Brain microvascular endothelial cell (primary cell): ENCODE measurements around the gene GRIPAP1.

Experiments used
- DNase-seq: peaks from one replicate; pipeline ENCODE4 v3.0.0-alpha.2; 2020
- H3K27ac ChIP-seq: fragments of 250-450 bp; sonication (Bioruptor Pico); 2 replicates; pipeline ENCODE4 v1.5.1; 2020; ENCODE audit warnings: mild to moderate bottlenecking, moderate library complexity
- H3K27me3 ChIP-seq: fragments of 250-450 bp; sonication (Bioruptor Pico); replicated peaks from 2 replicates; pipeline ENCODE4 v1.5.1; 2020; ENCODE audit warnings: mild to moderate bottlenecking
- H3K36me3 ChIP-seq: fragments of 250-450 bp; sonication (Bioruptor Pico); replicated peaks from 2 replicates; pipeline ENCODE4 v1.5.1; 2020; ENCODE audit warnings: mild to moderate bottlenecking
- H3K4me3 ChIP-seq: 2 replicates; pipeline ENCODE4 v1.5.1; 2011; ENCODE audit warnings: low read depth, mild to moderate bottlenecking, control low read depth, low read length, moderate library complexity
- CTCF ChIP-seq: IDR thresholded peaks from 2 replicates; pipeline ENCODE4 v1.5.1; 2011; ENCODE audit warnings: low read depth, mild to moderate bottlenecking, moderate library complexity, low read length, control low read depth, inconsistent platforms; ENCODE audit errors: missing control alignments
- in situ Hi-C: cut with HindIII; loops from 2 replicates; pipeline ENCODE4 v1.10.0; 2017; ENCODE audit warnings: low sequenced_read_pairs, low pct_ligation_motif_present

Gene GRIPAP1

GRCh38 chrX:49041744-49042580, 39.9 kb upstream of the GRIPAP1 start:
- in situ Hi-C loops, result no loop called here
- peak overlapping the region; percentile 70 for H3K4me3 ChIP-seq
- peak; percentile 39 for DNase-seq
- peaks cover 22% of the 10 kb centered on the region for H3K36me3 ChIP-seq
- TF ChIP-seq CTCF, result no peak
- peak overlapping the region; percentile 95 for H3K27ac ChIP-seq
- no peaks in the 10 kb centered on the region for H3K27me3 ChIP-seq

DNA sequence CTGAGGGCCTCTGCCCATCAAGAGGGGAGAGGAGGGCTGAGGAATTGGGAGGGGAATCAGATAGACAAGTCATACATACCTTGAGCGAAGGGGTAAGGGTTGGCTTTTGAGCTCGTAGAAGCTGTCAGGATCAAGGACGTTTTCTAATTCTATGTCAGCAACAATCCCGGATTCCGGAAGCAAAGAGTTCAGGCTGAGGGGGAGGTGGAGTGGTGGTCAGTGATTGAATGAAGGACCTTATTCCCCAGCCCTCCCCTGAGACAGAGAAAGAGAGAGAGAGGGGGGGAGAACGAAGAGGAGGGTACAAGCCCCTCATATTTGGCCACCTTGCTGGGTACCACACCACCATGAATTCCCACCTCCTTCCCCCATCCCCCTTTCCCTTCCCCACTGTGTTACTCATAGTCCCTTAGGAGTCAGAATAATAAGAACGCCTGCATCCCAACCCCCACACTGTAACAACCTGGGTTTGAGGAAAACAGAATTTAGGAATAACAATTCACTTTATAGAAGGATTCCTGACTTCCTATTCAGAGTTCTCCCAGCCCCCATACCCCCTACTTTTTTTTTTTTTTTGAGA, 38.4 kb upstream of the GRIPAP1 start:
- peak; percentile 17 for DNase-seq
- Histone ChIP-seq H3K36me3 (peaks cover 29% of the 10 kb centered on the region), H3K27me3 (no peaks in the 10 kb centered on the region), H3K27ac (peak overlapping the region; percentile 95), H3K4me3 (peak overlapping the region; percentile 42)
- in situ Hi-C loops, result no loop called here
- TF ChIP-seq CTCF, result no peak

DNA sequence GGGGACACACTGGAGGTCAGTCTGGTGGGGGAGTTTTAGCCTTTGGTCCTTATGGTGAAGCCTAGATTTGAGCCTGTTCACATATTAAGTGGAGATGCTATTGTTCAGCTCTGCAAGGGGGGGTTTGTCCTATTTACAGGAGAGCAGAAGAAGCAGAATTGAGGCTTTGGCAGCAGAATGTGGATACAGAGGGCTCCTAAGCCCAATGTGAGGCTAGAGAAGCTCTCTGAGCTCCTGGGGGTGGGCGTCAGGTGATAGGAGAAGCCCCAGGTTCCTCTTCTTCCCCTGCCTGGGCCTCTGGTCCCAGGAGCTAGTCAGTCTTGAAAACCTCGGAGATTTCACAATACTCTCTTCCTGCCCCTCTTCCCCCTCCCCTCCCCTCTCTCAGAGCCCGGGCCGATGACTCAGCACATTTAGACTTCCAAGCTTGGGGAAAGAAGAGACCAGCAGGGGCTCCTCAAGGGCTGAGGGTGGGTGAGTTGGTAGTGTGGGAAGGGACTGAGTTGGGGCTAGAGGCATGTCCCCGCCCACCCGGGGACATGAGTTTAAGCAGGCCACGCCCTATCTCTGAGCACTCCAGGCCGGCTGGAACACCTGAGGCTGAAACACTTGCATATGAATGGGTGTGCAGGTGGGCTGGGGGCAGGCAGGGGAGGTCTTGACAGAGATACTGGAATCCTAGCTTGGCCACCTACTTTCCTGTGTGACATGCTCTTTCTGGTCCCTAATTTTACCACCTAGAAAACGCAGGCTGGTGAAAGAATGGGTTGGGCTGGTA, 37.7 kb upstream of the GRIPAP1 start:
- in situ Hi-C loops, result no loop called here
- Histone ChIP-seq H3K27ac (peak overlapping the region; percentile 95), H3K36me3 (peaks cover 30% of the 10 kb centered on the region), H3K4me3 (peak overlapping the region; percentile 42), H3K27me3 (no peaks in the 10 kb centered on the region)
- no peak for TF ChIP-seq CTCF
- DNase-seq, result peak; percentile 81

GRCh38 chrX:49037883-49038475, 35.9 kb upstream of the GRIPAP1 start:
- peaks cover 43% of the 10 kb centered on the region for H3K36me3 ChIP-seq
- no peak overlapping the region for H3K27ac ChIP-seq
- no peak for DNase-seq
- in situ Hi-C loops, result no loop called here
- no peak overlapping the region for H3K4me3 ChIP-seq
- no peak for TF ChIP-seq CTCF
- no peaks in the 10 kb centered on the region for H3K27me3 ChIP-seq

DNA sequence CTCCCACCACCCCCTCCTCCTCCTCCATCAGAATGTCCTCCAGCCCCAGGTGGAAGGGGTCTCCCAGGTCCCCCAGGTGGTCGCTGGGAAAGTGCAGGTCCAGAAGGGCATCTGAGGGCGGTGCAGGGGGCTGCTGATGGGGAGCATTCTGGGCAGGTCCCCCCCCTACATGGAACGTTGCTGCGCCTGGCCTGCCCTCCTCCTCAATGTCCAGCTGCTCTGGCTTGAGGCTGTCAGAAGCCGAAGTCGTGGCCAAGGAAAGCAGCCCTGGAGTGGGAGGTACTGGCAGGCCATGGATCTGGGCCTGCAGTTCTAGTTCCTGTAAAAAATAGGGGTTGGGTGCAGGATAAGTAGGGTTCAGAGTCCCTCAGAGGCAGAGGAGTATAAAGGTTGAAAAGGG, 28.2 kb upstream of the GRIPAP1 start:
- no peak for DNase-seq
- no peak for TF ChIP-seq CTCF
- no peaks in the 10 kb centered on the region for H3K27me3 ChIP-seq
- no peak overlapping the region for H3K4me3 ChIP-seq
- in situ Hi-C loops, result no loop called here
- peaks cover 20% of the 10 kb centered on the region for H3K36me3 ChIP-seq
- H3K27ac ChIP-seq, result no peak overlapping the region
